Endothelial cell of umbilical vein (primary cell): ENCODE data around the gene BUD13.

Experiments used
- CTCF ChIP-seq, 2 donors: IDR thresholded peaks; 1 replicate in 1 of 2; 2 replicates in 1 of 2; pipeline ENCODE4 v1.5.1; 2011; ENCODE audit warnings: low read length in 2 of 2, mild to moderate bottlenecking in 2 of 2, moderate library complexity in 2 of 2, control low read depth in 1 of 2, inconsistent platforms in 1 of 2, low read depth in 1 of 2; ENCODE audit not compliant: insufficient read depth in 1 of 2; ENCODE audit errors: extremely low read depth in 1 of 2
- JUN ChIP-seq: IDR thresholded peaks from 2 replicates; pipeline ENCODE4 v1.6.1; 2011; ENCODE audit warnings: borderline replicate concordance, low read depth; ENCODE audit not compliant: insufficient read length, insufficient read depth
- MAX ChIP-seq: IDR thresholded peaks from 2 replicates; pipeline ENCODE4 v1.6.1; 2011; ENCODE audit not compliant: insufficient read depth, insufficient read length
- POLR2A ChIP-seq: IDR thresholded peaks from 2 replicates; pipeline ENCODE4 v1.6.1; 2012; ENCODE audit warnings: low read depth, mild to moderate bottlenecking, control low read depth, low read length

- TF ChIP-seq JUN (no peak), CTCF (IDR thresholded peaks at IDR 0.05; ENCODE audit: extremely low read depth in 1 of 2, insufficient read depth in 1 of 2, low read depth in 1 of 2, low read length in 2 of 2) (no peak), MAX (no peak), POLR2A (no peak)
Observed at GRCh38 chr11:116812109-116812508, 39.3 kb upstream of the BUD13 start.
